Measurements from ENCODE around the gene FCER1G. TPM values are rescaled to one million over a fixed set of nuclear protein-coding genes. Genes with fewer than 3 reads are reported as not detected.

Gene FCER1G
- total and polyA plus RNA-seq, 9 of the 15 experiments (the other 6 are each of a cell fraction or from before 2014, with no cell fraction given): 0.15 to 0.69 (median 0.31) TPM; not detected in 2

GRCh38 chr1:161225534-161226319 is 10.6 kb downstream of the FCER1G start, which contains the start of gene TOMM40L (continued):
- no peak for TF ChIP-seq MLLT1 (IDR thresholded peaks at IDR 0.05)
- TF ChIP-seq SIX5 (IDR thresholded peaks at IDR 0.05; ENCODE audit: borderline replicate concordance in 1 of 2, insufficient read depth in 1 of 2, low read depth in 1 of 2, low read length in 2 of 2): peak; percentile 40 to 56; a peak in 3 of 4 replicates
- TF ChIP-seq ETV5 (CRISPR knock-in tag; IDR thresholded peaks at IDR 0.05; ENCODE audit: low read depth): no peak
- TF ChIP-seq VEZF1 (CRISPR knock-in tag; IDR thresholded peaks at IDR 0.05): peak; percentile 81
- TF ChIP-seq FOXA1 (IDR thresholded peaks at IDR 0.05; ENCODE audit: borderline replicate concordance): no peak
- TF ChIP-seq BHLHE40 (IDR thresholded peaks at IDR 0.05; ENCODE audit: low read length): 0 out of 2 replicates have a peak, but pooled peaks have one; percentile 3
- TF ChIP-seq MCM2 (IDR thresholded peaks at IDR 0.05; ENCODE audit: low read depth): no peak
- no peak for TF ChIP-seq IRF1 (CRISPR knock-in tag; IDR thresholded peaks at IDR 0.05; ENCODE audit: borderline replicate concordance)
- peak; percentile 54; the same call in 1 of the 2 replicates for TF ChIP-seq POLR2G (IDR thresholded peaks at IDR 0.05; ENCODE audit: low read depth, low read length)
- peak in 1 of 2 experiments; percentile 61; a peak in 1 of 4 replicates for TF ChIP-seq FOXK2 (conservative IDR thresholded peaks at IDR 0.05 in 1 of 2, IDR thresholded peaks at IDR 0.05 in 1 of 2; ENCODE audit: low read depth in 2 of 2)
- peak; percentile 86 for TF ChIP-seq MEIS2 (IDR thresholded peaks at IDR 0.05; ENCODE audit: partially characterized antibody)
- 0 out of 2 replicates have a peak, but pooled peaks have one; percentile 58 for TF ChIP-seq SMAD3 (CRISPR knock-in tag; conservative IDR thresholded peaks at IDR 0.05)
- TF ChIP-seq IRF2 (CRISPR knock-in tag; IDR thresholded peaks at IDR 0.05): no peak
- peak; percentile 66 for TF ChIP-seq SP1 (CRISPR knock-in tag; IDR thresholded peaks at IDR 0.05)
- no peak for TF ChIP-seq ZNF24 (IDR thresholded peaks at IDR 0.05)
- TF ChIP-seq DPF2 (IDR thresholded peaks at IDR 0.05): no peak
- TF ChIP-seq CGGBP1 (CRISPR knock-in tag; IDR thresholded peaks at IDR 0.05): no peak
- TF ChIP-seq THRA (IDR thresholded peaks at IDR 0.05): no peak
- TF ChIP-seq EGR1 (conservative IDR thresholded peaks at IDR 0.05): no peak
- TF ChIP-seq SNIP1 (IDR thresholded peaks at IDR 0.05; ENCODE audit: low read depth): no peak
- TF ChIP-seq CBX3 (IDR thresholded peaks at IDR 0.05; ENCODE audit: borderline replicate concordance in 1 of 2, low read length in 2 of 2): peak in 1 of 2 experiments; percentile 8; a peak in 1 of 3 replicates
- no peak for TF ChIP-seq GTF2F1 (IDR thresholded peaks at IDR 0.05; ENCODE audit: low read depth, low read length)
- TF ChIP-seq TAF1 (IDR thresholded peaks at IDR 0.05; ENCODE audit: control insufficient read depth, extremely low read depth, insufficient read depth, low read length, severe bottlenecking): peak; percentile 88
